Adrenal gland (tissue), 12 donors: Measurements from ENCODE around the gene MANSC4. TPM values are rescaled to one million over a fixed set of nuclear protein-coding genes. Genes with fewer than 3 reads are reported as not detected.

Experiments
- DNase-seq, 7 donors: peaks; one replicate each; pipeline ENCODE4 v3.0.0-alpha.2; 2019 to 2020
- H3K27ac ChIP-seq, 5 donors: fragments of 200-600 bp; sonication (generic) in 4 of 5; 1 replicate in 3 of 5; 2 replicates in 2 of 5; pipeline versions ENCODE4 v1.5.1 to v1.8.0; 2016 to 2020; ENCODE audit warnings: mild to moderate bottlenecking in 1 of 5
- H3K27me3 ChIP-seq: fragments of 200-600 bp; 2 replicates; pipeline ENCODE4 v1.8.0; 2021
- H3K36me3 ChIP-seq, 2 donors: fragments of 200-600 bp; replicated peaks in 1 of 2; 1 replicate in 1 of 2; 2 replicates in 1 of 2; pipeline versions ENCODE4 v1.5.1 to v1.8.0; 2018 to 2022
- H3K4me1 ChIP-seq, 2 donors: fragments of 200-600 bp; replicated peaks in 1 of 2; 1 replicate in 1 of 2; 2 replicates in 1 of 2; pipeline versions ENCODE4 v1.5.1 to v1.8.0; 2018 to 2021
- H3K4me3 ChIP-seq, 4 donors: fragments of 200-600 bp; sonication (generic) in 3 of 4; one replicate each; pipeline ENCODE4 v1.5.1; 2016 to 2018
- H3K9me3 ChIP-seq, 3 donors: fragments of 200-600 bp; sonication (generic) in 1 of 3; replicated peaks in 1 of 3; 1 replicate in 2 of 3; 2 replicates in 1 of 3; pipeline versions ENCODE4 v1.5.1 to v1.8.0; 2016 to 2021
- CTCF ChIP-seq, 6 experiments: fragments of 450-650 bp in 4 of 6; fragments of 200-600 bp in 2 of 6; sonication (generic) in 1 of 6; IDR thresholded peaks; 1 replicate in 5 of 6; 2 replicates in 1 of 6; pipeline versions ENCODE4 v1.5.1 to v1.8.0; 2016 to 2021; ENCODE audit warnings: antibody characterized with exemption in 6 of 6, mild to moderate bottlenecking in 2 of 6, moderate library complexity in 1 of 6
- POLR2A ChIP-seq, 2 donors: fragments of 450-650 bp; IDR thresholded peaks; one replicate each; pipeline ENCODE4 v1.6.1; 2017; ENCODE audit warnings: antibody characterized with exemption in 2 of 2, mild to moderate bottlenecking in 2 of 2, moderate library complexity in 1 of 2
- WGBS, 4 donors: extraction: QIAGEN DNeasy Blood & Tissue Kit in 2 of 4; methylation state at CpG; one replicate each; pipeline versions ENCODE4 v1.1.5 to v1.1.7; 2013 to 2017; 5-methylcytosine and 5-hydroxymethylcytosine counted together
- intact Hi-C, 2 donors: fragments of 100-400 bp; cut with DNase I; formaldehyde crosslinking; loops; one replicate each; pipeline versions ENCODE4 v1.14.1 to v1.15.0; 2022 to 2023
- polyA plus RNA-seq, 3 donors: library from polyadenylated mRNA; stranded (reverse); fragments of 200-250 nt in 2 of 3; fragments of 350-450 nt in 1 of 3; fragmentation: Illumina TruSeq in 1 of 3; extraction: RNeasy Lipid Tissue Mini Kit (QIAGEN cat#74804) in 1 of 3; gene quantifications; one replicate each; pipeline ENCODE4 v1.2.3, GENCODE V29; 2013 to 2014
- total RNA-seq, 9 donors: library from RNA; depleted of rRNA in 4 of 9; stranded (reverse); fragments of >200 nt in 4 of 9; fragments of 120-200 nt in 1 of 9; fragmentation: NEBNext Ultra II Directional in 1 of 9; extraction: Animal tissue kit (Norgen Biotek cat#: 25700) in 1 of 9; gene quantifications; one replicate each; pipeline versions ENCODE4 v1.1.0 to v1.2.4, GENCODE V29; 2013 to 2023
- donor health status: healthy with polysubstance abuse.
- donor health status: Bipolar disorder and iron deficiency.
- donor health status: DM: yes; HTN: yes; CAD: no.
- donor health status: DM: no; HTN: no; CAD: no.
- donor health status: DM: no; HTN: no; CAD: no.
- donor health status: DM: yes; HTN: yes; CAD: no.

MANSC4 gene
- total and polyA plus RNA-seq, 12 donors, result 0.07 to 0.11 TPM; not detected in 10

DNA sequence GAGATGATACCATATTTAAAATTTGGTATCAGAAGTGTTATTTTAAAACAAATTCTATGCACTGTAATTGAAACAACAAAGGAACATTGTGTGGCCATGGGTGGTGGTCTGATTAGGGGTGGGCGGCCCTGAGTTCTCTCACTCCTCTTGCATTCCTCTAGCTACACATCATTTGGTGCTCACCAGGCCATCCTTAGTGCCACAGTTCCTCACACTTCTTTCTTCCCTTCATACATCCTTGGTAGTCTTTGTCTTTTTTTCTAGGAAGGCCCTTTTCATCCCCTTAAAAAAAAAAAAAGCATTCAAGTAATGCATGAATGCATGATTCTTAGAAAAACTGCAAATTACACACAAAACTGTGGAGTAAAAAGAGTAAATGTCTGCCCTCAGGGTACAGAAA is 2.4 kb upstream of the MANSC4 start:
- Histone ChIP-seq H3K9me3 (no peaks in the 10 kb centered on the region), H3K4me3 (no peak overlapping the region), H3K27me3 (no peaks in the 10 kb centered on the region), H3K4me1 (peaks cover 8 to 30% of the 10 kb centered on the region in 2 donors), H3K36me3 (no peaks in the 10 kb centered on the region), H3K27ac (no peak overlapping the region)
- intact Hi-C loops, result no loop called here
- 95 to 100% (median 98%) methylated on average over 1 of the region's 1 CpG for WGBS, 4 donors
- TF ChIP-seq CTCF (IDR thresholded peaks at IDR 0.05) (no peak), POLR2A (IDR thresholded peaks at IDR 0.05) (no peak)
- DNase-seq, result no peak

DNA sequence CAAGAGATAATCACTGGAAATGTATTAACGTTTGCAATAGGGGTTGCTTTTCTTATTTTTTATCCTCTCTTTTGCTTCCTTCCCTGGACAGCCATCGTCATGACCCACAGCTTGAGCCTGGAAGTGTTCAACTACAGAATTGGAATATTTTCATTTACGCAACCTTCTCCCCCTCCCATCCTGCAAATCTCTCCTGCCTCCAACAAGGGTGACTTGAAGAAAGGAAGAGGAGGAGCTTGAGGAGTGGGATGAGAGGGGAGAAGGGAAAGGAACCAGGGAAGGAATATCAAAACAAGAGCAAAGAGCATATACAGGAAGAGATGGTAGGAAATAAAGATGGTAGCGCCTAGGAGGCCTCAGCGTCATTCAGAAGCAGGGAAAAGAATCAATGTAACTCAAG is 1.6 kb upstream of the MANSC4 start:
- WGBS, 4 donors, result 78 to 79% (median 79%) methylated on average over 5 of the region's 5 CpGs
- Histone ChIP-seq H3K27ac (no peak overlapping the region), H3K9me3 (no peaks in the 10 kb centered on the region), H3K27me3 (no peaks in the 10 kb centered on the region), H3K4me3 (peak overlapping the region in 1 of 4 donors; percentile 92), H3K4me1 (peaks cover 8 to 30% of the 10 kb centered on the region in 2 donors), H3K36me3 (no peaks in the 10 kb centered on the region)
- intact Hi-C loops, result no loop called here
- DNase-seq, result no peak
- TF ChIP-seq CTCF (IDR thresholded peaks at IDR 0.05), result no peak
- TF ChIP-seq POLR2A (IDR thresholded peaks at IDR 0.05), result no peak

DNA sequence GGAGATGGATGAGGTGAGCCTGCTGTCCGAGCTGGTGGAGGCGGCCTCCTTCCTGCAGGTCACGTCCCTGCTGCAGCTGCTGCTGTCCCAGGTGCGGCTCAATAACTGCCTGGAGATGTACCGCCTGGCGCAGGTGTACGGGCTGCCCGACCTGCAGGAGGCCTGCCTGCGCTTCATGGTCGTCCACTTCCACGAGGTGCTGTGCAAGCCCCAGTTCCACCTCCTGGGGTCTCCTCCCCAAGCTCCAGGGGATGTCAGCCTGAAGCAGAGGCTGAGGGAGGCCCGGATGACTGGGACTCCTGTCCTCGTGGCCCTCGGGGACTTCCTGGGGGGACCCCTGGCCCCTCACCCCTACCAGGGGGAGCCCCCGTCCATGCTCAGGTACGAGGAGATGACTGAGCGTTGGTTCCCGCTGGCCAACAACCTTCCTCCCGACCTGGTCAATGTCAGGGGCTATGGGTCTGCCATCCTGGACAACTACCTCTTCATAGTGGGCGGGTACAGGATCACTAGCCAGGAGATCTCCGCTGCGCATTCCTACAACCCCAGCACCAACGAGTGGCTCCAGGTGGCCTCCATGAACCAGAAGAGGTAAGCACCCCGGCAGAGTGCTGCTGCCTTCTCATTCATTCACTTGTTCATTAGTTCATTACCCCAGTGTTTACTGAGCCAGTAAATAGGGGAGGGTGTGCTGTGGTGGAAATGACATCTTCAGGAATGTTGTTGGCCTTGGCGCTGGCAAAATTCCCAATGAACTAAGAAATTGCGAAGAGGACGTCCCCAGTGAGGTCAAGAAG is 774 bp upstream of the MANSC4 start:
- peak overlapping the region; percentile 22 to 92 (median 66) for H3K4me3 ChIP-seq
- no peaks in the 10 kb centered on the region for H3K36me3 ChIP-seq
- WGBS, 4 donors, result 13 to 37% (median 14%) methylated on average over 6 to 27 of the region's 27 CpGs
- no peaks in the 10 kb centered on the region for H3K9me3 ChIP-seq
- H3K27ac ChIP-seq, result peak overlapping the region; percentile 53 to 96 (median 68)
- intact Hi-C loops, result no loop called here
- H3K27me3 ChIP-seq, result no peaks in the 10 kb centered on the region
- no peak for TF ChIP-seq POLR2A (IDR thresholded peaks at IDR 0.05)
- no peak for TF ChIP-seq CTCF (IDR thresholded peaks at IDR 0.05)
- DNase-seq, result peak in 6 of 7 donors; percentile 29 to 69 (median 54)
- H3K4me1 ChIP-seq, result peaks cover 8 to 30% of the 10 kb centered on the region in 2 donors

DNA sequence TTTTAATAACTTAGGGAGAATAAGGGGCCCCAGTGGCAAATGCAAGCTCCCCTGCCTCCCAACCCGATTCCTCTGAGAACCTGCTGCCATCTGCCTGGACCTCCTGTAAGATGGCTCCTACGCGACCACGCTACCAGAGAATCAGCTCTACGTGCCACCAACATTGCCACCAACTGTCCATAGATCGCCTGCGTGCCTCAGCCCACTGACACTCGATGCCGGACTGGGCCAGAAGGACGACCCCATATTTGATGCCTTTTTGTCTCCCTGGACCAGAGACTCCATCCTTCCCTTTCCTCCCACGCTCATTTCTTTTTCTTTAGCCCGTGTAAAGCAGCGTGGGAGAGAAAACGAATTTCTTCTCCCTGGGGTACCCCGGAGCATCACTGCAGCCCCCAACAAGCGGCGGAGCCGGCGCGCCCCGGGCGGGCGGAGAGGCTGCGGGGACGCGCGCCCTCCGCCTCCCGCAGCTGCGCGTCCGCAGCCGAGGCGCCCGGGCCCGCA is 568 bp downstream of the MANSC4 start:
- no peaks in the 10 kb centered on the region for H3K27me3 ChIP-seq
- TF ChIP-seq POLR2A (IDR thresholded peaks at IDR 0.05), result no peak
- no peak for TF ChIP-seq CTCF (IDR thresholded peaks at IDR 0.05)
- peak overlapping the region in 3 of 4 donors; percentile 21 to 92 (median 64) for H3K4me3 ChIP-seq
- intact Hi-C loops, result no loop called here
- H3K9me3 ChIP-seq, result no peaks in the 10 kb centered on the region
- H3K36me3 ChIP-seq, result no peaks in the 10 kb centered on the region
- peak overlapping the region in 4 of 5 donors; percentile 63 to 96 (median 80) for H3K27ac ChIP-seq
- 1 to 4% (median 3%) methylated on average over 16 to 36 of the region's 36 CpGs for WGBS, 4 donors
- H3K4me1 ChIP-seq, result peaks cover 8 to 30% of the 10 kb centered on the region in 2 donors
- DNase-seq, result peak in 6 of 7 donors; percentile 8 to 55 (median 20)
